Naive thymus-derived CD8-positive, alpha-beta T cell (primary cell): ENCODE measurements around the gene LAYN. TPM values are rescaled to one million over a fixed set of nuclear protein-coding genes. Genes with fewer than 3 reads are reported as not detected.

Source experiments
- ATAC-seq, 2 donors: fragments of 150-1000 bp; cut with Tn5 transposase in 1 of 2; sonication (Bioruptor Pico), chemical (Tn5 transposase) in 1 of 2; 1 replicate in 1 of 2; 2 replicates in 1 of 2; pipeline ENCODE4 v1.10.0; 2021; ENCODE audit warnings: mild to moderate bottlenecking in 2 of 2, moderate library complexity in 2 of 2
- POLR2A ChIA-PET: fragments of 350-600 bp; sonication (Branson Sonifier 250); formaldehyde crosslinking; loops from one replicate; lab custom pipeline; 2021; ENCODE audit warnings: antibody characterized with exemption; lab: Charles Lee
- DNase-seq, 10 donors: peaks; one replicate each; pipeline versions ENCODE4 v3.0.0 to v3.0.0-alpha.2; 2020 to 2022
- H3K27ac Mint-ChIP-seq, 10 donors: one replicate each; pipeline ENCODE4 v1.8.0; 2020 to 2022; ENCODE audit warnings: mild to moderate bottlenecking in 10 of 10, mixed read lengths in 10 of 10, moderate library complexity in 4 of 10, inconsistent platforms in 1 of 10
- H3K27me3 Mint-ChIP-seq, 5 donors: one replicate each; pipeline ENCODE4 v1.8.0; 2021 to 2022; ENCODE audit warnings: mixed read lengths in 5 of 5
- H3K36me3 Mint-ChIP-seq, 3 donors: one replicate each; pipeline ENCODE4 v1.8.0; 2020 to 2022; ENCODE audit warnings: mixed read lengths in 3 of 3, mild to moderate bottlenecking in 2 of 3, inconsistent platforms in 1 of 3
- H3K4me1 Mint-ChIP-seq, 4 donors: one replicate each; pipeline ENCODE4 v1.8.0; 2021 to 2022; ENCODE audit warnings: mixed read lengths in 4 of 4
- H3K4me3 Mint-ChIP-seq, 10 donors: one replicate each; pipeline ENCODE4 v1.8.0; 2020 to 2022; ENCODE audit warnings: mild to moderate bottlenecking in 10 of 10, mixed read lengths in 10 of 10, moderate library complexity in 6 of 10, inconsistent platforms in 1 of 10
- H3K9me3 Mint-ChIP-seq, 9 donors: one replicate each; pipeline ENCODE4 v1.8.0; 2020 to 2022; ENCODE audit warnings: mixed read lengths in 9 of 9, mild to moderate bottlenecking in 3 of 9, inconsistent platforms in 1 of 9, moderate library complexity in 1 of 9
- polyA plus RNA-seq, 3 donors: library from polyadenylated mRNA; unstranded; fragments of 300-500 nt; fragmentation: Illumina TruSeq; gene quantifications; one replicate each; pipeline ENCODE4 v1.2.3, GENCODE V29; 2021
- total RNA-seq, 8 experiments: library from RNA in 2 of 8; stranded (reverse) in 2 of 8; gene quantifications; one replicate each; pipeline ENCODE4 v1.2.3 and lab custom pipeline; 2021 to 2026

Gene LAYN
- total and polyA plus RNA-seq, 5 experiments from 2014 or later = 0.45 to 1.6 (median 1.4) TPM

GRCh38 chr11:111535281-111535680 is 5.2 kb upstream of the LAYN start:
- POLR2A ChIA-PET = no interaction called here
- Mint-ChIP-seq H3K4me1 (peaks cover 14 to 31% (median 29%) of the 10 kb centered on the region in 4 donors), H3K27ac (peak overlapping the region in 1 of 10 donors; percentile 45), H3K4me3 (no peak overlapping the region), H3K27me3 (peaks cover 0 to 36% (median 0%) of the 10 kb centered on the region in 5 donors), H3K36me3 (no peaks in the 10 kb centered on the region), H3K9me3 (no peaks in the 10 kb centered on the region)
- ATAC-seq (no peak), DNase-seq (no peak)

- POLR2A ChIA-PET = no interaction called here
- Mint-ChIP-seq H3K36me3 (no peaks in the 10 kb centered on the region), H3K9me3 (no peaks in the 10 kb centered on the region), H3K27ac (peak overlapping the region in 5 of 10 donors; percentile 27 to 80 (median 67)), H3K27me3 (peaks cover 0 to 43% (median 1%) of the 10 kb centered on the region in 5 donors), H3K4me1 (peaks cover 15 to 37% (median 32%) of the 10 kb centered on the region in 4 donors), H3K4me3 (peak overlapping the region in 1 of 10 donors; percentile 20)
- DNase-seq (no peak), ATAC-seq (no peak)
These were observed 3.1 kb upstream of the LAYN start for GRCh38 chr11:111537336-111537860.

DNA sequence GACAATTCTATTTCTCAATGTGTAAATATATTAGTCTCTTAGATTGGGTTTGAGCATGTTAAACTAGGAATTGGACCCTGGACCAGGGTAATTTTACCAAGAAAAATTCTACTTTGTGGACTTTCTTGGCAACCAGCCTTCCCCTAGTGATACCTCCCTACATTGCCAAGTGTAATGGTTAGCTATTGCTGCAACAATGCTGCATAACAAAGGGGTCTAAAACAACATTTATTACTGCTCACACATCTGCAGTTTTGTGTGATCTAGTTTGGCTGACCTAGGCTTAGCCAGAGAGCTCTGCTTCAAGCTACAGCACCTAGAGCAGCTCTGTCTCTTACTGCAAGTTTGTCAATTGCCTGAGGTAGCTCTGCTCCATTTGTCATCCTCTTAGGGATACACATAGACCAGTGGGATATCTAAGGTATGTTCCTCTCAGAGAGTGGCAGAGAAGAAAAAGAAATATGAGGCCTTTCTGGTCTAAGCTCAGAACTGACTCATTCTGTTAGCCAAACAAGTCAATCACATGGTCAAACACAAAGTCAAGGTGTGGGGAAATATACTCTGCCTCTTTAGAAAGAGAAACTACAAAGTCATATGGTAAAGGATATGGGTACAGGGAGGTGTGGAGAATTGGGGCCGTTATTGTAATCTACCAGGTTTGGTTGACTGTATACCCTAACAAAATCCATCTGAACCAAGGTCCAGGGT is 2.0 kb upstream of the LAYN start:
- Mint-ChIP-seq H3K27ac (peak overlapping the region; percentile 6 to 96 (median 88)), H3K27me3 (peaks cover 0 to 43% (median 1%) of the 10 kb centered on the region in 5 donors), H3K36me3 (no peaks in the 10 kb centered on the region), H3K9me3 (no peaks in the 10 kb centered on the region), H3K4me1 (peaks cover 20 to 47% (median 37%) of the 10 kb centered on the region in 4 donors), H3K4me3 (peak overlapping the region in 6 of 10 donors; percentile 20 to 86 (median 76))
- no peak for DNase-seq
- peak in 1 of 2 donors; percentile 9 for ATAC-seq
- POLR2A ChIA-PET = no interaction called here

- POLR2A ChIA-PET = no interaction called here
- peaks cover 20 to 47% (median 37%) of the 10 kb centered on the region in 4 donors for H3K4me1 Mint-ChIP-seq
These were observed 950 bp upstream of the LAYN start for GRCh38 chr11:111539426-111540113.

DNA sequence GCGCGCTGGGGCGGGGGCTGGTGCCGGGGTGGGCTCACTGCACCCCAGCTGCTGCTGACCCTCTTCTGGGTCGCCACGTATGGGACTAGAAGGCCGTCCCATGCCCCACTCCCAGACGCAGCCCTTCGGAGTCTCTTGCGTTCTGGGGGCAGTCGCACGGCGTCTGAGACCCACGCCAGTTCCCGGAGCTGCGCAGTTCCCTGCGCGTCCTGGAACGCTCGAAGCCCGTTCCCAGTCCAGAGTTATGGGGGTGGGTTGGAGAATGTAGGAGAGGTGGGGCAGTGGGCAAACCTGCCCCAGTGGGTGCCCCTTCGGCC is 375 bp downstream of the LAYN start:
- ATAC-seq (peak; percentile 11 to 17), DNase-seq (peak in 2 of 10 donors; percentile 21 to 22)
- POLR2A ChIA-PET = no interaction called here
- H3K4me3 Mint-ChIP-seq = peak overlapping the region; percentile 78 to 91 (median 86)
- H3K4me1 Mint-ChIP-seq = peaks cover 20 to 47% (median 37%) of the 10 kb centered on the region in 4 donors
- peaks cover 0 to 36% (median 1%) of the 10 kb centered on the region in 5 donors for H3K27me3 Mint-ChIP-seq
- H3K36me3 Mint-ChIP-seq = no peaks in the 10 kb centered on the region
- H3K27ac Mint-ChIP-seq = peak overlapping the region in 7 of 10 donors; percentile 29 to 88 (median 33)
- H3K9me3 Mint-ChIP-seq = no peaks in the 10 kb centered on the region

More at GRCh38 chr11:111539426-111540113, 950 bp upstream of the LAYN start:
- Mint-ChIP-seq H3K27ac (peak overlapping the region; percentile 75 to 96 (median 90)), H3K27me3 (peaks cover 0 to 43% (median 1%) of the 10 kb centered on the region in 5 donors), H3K9me3 (no peaks in the 10 kb centered on the region), H3K4me3 (peak overlapping the region; percentile 70 to 88 (median 79)), H3K36me3 (no peaks in the 10 kb centered on the region)
- ATAC-seq (peak; percentile 72 to 83), DNase-seq (peak in 8 of 10 donors; percentile 24 to 82 (median 66))

DNA sequence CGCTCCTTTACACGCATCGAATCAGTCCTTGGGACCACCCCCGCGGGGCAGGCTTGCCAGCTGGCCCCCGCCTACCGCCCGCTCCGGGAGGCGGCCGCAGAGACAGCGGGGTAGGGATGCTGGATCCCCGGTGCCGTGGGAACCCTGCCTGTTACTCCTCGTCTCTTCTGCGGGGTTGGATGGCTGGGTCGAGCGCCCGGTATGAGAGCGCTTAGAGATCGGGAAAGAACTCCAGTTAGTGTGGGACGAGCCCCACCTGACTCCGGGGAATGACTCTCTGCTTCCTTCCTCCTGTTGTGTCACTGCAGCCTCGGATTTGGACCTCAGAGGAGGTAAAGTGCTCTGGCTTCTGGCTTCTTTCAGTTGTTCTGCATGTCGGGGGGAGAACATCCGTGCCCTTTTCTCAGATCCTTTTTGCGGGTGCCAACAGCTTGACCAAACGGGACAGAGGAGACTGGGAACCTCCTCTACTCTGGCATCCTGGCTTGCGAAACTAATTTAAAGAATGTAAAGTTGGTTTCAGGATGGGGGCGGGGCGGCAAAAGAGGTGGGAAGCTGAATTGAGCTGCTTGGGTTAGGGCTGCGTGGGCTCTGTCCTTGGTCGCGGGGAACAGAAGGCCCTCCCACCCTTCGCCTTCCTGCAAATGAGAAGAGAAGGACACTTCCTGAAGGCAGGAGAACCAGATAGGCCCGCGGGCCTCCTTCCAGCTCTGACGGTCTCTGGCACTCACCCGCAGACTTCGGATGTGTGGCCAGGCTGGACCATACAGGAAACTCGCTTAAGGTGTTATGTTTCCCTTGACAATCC is 938 bp downstream of the LAYN start:
- H3K9me3 Mint-ChIP-seq = no peaks in the 10 kb centered on the region
- H3K4me3 Mint-ChIP-seq = peak overlapping the region; percentile 78 to 91 (median 86)
- H3K36me3 Mint-ChIP-seq = no peaks in the 10 kb centered on the region
- H3K27me3 Mint-ChIP-seq = peaks cover 0 to 32% (median 1%) of the 10 kb centered on the region in 5 donors
- H3K27ac Mint-ChIP-seq = peak overlapping the region; percentile 15 to 88 (median 68)
- POLR2A ChIA-PET = interaction anchor here (0.9 kb wide), 1 partner anchor 13 kb away, joined by 3 read pairs; no protein-coding TSS in a partner anchor
- H3K4me1 Mint-ChIP-seq = peaks cover 20 to 47% (median 37%) of the 10 kb centered on the region in 4 donors
- ATAC-seq = peak in 1 of 2 donors; percentile 18
- peak in 2 of 10 donors; percentile 16 to 27 for DNase-seq

DNA sequence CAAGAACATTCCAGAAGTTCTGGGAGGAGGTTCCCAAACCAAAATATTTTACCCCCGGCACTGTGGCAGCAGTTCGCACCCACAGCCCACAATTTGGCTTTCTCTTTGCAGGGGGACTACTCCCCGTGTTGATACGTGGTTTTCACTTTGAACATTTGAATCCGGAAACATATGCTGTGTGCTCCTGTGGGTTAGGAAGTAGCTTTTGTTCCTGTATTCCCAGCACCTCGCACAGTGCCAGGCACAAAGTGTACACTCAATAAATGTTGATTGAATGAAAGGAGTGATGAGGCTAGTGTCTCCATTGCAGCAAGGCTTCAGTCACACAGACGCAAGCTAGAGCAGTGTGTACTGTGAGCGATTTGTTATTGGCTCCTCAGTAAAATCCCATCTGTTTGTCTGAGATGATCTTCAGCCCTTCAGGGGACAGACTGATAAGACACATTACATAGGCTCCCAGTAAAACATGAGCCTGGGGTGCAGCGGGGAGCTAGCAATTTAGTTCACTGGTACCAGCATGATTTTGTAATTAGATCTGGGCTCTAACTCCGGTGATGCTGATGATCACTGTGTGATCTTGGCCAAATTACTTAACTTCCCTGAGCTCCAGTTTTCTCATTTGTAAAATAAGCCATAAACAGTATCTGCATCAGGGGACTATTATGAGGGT is 2.2 kb downstream of the LAYN start:
- peak in 1 of 10 donors; percentile 22 for DNase-seq
- Mint-ChIP-seq H3K36me3 (no peaks in the 10 kb centered on the region), H3K4me3 (peak overlapping the region; percentile 19 to 91 (median 85)), H3K4me1 (peaks cover 20 to 47% (median 37%) of the 10 kb centered on the region in 4 donors), H3K27ac (peak overlapping the region in 8 of 10 donors; percentile 15 to 82 (median 57)), H3K27me3 (peaks cover 0 to 23% (median 1%) of the 10 kb centered on the region in 5 donors), H3K9me3 (no peaks in the 10 kb centered on the region)
- no peak for ATAC-seq
- POLR2A ChIA-PET = interaction anchor here (0.9 kb wide), 1 partner anchor 15 kb away, joined by 3 read pairs; no protein-coding TSS in a partner anchor

DNA sequence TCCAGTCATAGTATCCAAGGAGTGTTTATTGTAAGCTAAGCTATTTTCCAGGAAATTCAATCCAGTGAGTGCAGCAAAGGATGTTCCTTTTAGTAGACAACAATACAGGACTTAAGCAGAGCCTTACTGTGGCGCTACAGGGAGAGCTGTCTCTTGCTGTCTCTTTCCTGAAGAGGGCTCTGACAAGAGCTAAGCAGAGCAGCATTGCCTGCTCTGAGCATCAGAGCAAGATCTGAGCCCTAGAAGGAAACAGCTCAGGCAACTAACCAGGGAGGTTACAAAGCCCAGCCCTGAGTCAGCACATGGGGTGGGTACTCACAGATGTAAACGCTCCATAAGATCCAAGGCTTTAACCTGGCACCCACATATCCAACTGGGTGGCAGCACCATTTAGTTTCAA is 8.0 kb downstream of the LAYN start:
- Mint-ChIP-seq H3K27ac (no peak overlapping the region), H3K9me3 (no peaks in the 10 kb centered on the region), H3K36me3 (no peaks in the 10 kb centered on the region), H3K27me3 (peaks cover 0 to 2% (median 0%) of the 10 kb centered on the region in 5 donors), H3K4me3 (no peak overlapping the region), H3K4me1 (peaks cover 0 to 2% (median 0%) of the 10 kb centered on the region in 4 donors)
- no peak for DNase-seq
- ATAC-seq = no peak
- POLR2A ChIA-PET = no interaction called here

- H3K36me3 Mint-ChIP-seq = no peaks in the 10 kb centered on the region
- DNase-seq (no peak), ATAC-seq (no peak)
- no peak overlapping the region for H3K4me3 Mint-ChIP-seq
- H3K27ac Mint-ChIP-seq = no peak overlapping the region
- peaks cover 0 to 2% (median 0%) of the 10 kb centered on the region in 5 donors for H3K27me3 Mint-ChIP-seq
- H3K4me1 Mint-ChIP-seq = peaks cover 0 to 2% (median 0%) of the 10 kb centered on the region in 4 donors
- POLR2A ChIA-PET = no interaction called here
- no peaks in the 10 kb centered on the region for H3K9me3 Mint-ChIP-seq
These were observed 8.8 kb downstream of the LAYN start for GRCh38 chr11:111549196-111549868.

GRCh38 chr11:111549869-111550203 is 9.3 kb downstream of the LAYN start:
- H3K27me3 Mint-ChIP-seq = peaks cover 0 to 2% (median 0%) of the 10 kb centered on the region in 5 donors
- no peak overlapping the region for H3K4me3 Mint-ChIP-seq
- no peak for DNase-seq
- ATAC-seq = no peak
- H3K27ac Mint-ChIP-seq = no peak overlapping the region
- H3K9me3 Mint-ChIP-seq = no peaks in the 10 kb centered on the region
- POLR2A ChIA-PET = no interaction called here
- no peaks in the 10 kb centered on the region for H3K36me3 Mint-ChIP-seq
- H3K4me1 Mint-ChIP-seq = peaks cover 0 to 2% (median 0%) of the 10 kb centered on the region in 4 donors

DNA sequence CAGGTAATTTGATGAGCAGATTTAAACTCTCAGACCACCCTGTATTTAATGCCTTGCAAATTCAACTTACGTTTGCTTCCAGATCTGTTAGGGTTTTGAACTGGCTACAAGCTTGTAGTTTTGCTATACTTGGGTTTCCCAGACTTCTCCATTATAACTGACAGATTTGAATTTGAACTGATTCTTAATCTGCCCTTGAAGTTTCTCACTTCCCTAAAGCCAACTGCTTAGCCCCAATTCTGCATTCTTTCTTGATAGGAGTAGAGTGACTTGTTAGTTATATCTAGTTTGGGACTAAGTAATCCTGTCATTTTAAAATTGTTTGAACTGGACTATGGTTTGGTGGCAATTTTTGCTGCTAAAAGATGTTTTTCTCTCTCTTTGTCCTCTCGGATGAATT is 9.7 kb downstream of the LAYN start:
- H3K27me3 Mint-ChIP-seq = peaks cover 0 to 2% (median 0%) of the 10 kb centered on the region in 5 donors
- peaks cover 0 to 2% (median 0%) of the 10 kb centered on the region in 4 donors for H3K4me1 Mint-ChIP-seq
- no peak overlapping the region for H3K4me3 Mint-ChIP-seq
- H3K36me3 Mint-ChIP-seq = peaks cover 1 to 3% (median 2%) of the 10 kb centered on the region in 3 donors
- POLR2A ChIA-PET = no interaction called here
- H3K9me3 Mint-ChIP-seq = peaks cover 0 to 3% (median under 1%) of the 10 kb centered on the region in 9 donors
- ATAC-seq = no peak
- DNase-seq = no peak
- H3K27ac Mint-ChIP-seq = no peak overlapping the region
